Hepatocyte (in vitro differentiated cells): ENCODE measurements around the gene EXOC4.

ENCODE experiments used
- CTCF ChIP-seq: fragments of 200-600 bp; sonication (generic); IDR thresholded peaks from 2 replicates; pipeline ENCODE4 v1.5.1; 2016; ENCODE audit warnings: antibody characterized with exemption, mild to moderate bottlenecking; ENCODE audit not compliant: poor library complexity
- EZH2 ChIP-seq: fragments of 200-600 bp; sonication (generic); IDR thresholded peaks from 2 replicates; pipeline ENCODE4 v1.6.1; 2016; ENCODE audit warnings: antibody characterized with exemption, mild to moderate bottlenecking, borderline replicate concordance
- EZH2phosphoT487 ChIP-seq: fragments of 200-600 bp; sonication (generic); IDR thresholded peaks from one replicate; pipeline ENCODE4 v1.6.1; 2018; ENCODE audit warnings: antibody characterized with exemption, mild to moderate bottlenecking, low read depth, moderate library complexity; ENCODE audit not compliant: unreplicated experiment, severe bottlenecking

DNA sequence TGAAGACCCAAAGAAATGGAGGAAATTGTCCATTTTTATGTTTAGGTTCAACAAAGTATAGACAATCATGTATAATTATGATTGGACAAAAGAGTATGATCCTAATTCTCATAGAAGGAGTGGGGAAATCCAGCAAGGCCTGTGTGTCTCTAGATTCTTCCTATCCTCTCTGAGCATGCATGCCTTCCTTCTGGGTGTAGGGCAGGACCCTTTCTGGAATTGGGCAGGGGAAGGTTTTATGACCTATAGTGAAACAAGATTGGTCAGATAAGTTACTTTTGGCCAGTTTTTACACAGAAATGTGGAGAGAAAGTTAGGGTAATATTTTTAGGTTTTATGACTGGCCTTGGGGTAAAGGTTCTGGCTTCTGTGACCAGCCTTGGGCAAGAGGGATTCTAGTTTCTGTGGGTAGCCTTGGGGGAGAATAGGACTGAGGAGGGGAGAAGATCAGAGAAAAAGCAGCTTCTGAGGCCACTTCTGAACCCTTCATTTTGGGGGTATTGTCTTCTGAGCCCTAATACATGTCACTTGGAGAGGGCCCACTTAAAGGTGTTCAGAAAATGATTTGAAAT lies 289.4 kb downstream of the EXOC4 start:
- no peak for TF ChIP-seq EZH2phosphoT487
- TF ChIP-seq CTCF: no peak
- TF ChIP-seq EZH2: no peak
